Trophoblast cell (in vitro differentiated cells and primary cell): ENCODE data around the gene RFC2.

Experiments used
- DNase-seq, 2 donors: peaks; one replicate each; pipeline ENCODE4 v3.0.0-alpha.2; 2016
- H2AFZ ChIP-seq: 2 replicates; pipeline ENCODE4 v1.6.1; 2013; ENCODE audit warnings: low read length, moderate library complexity, mild to moderate bottlenecking; ENCODE audit not compliant: insufficient read depth, poor library complexity
- H2AK5ac ChIP-seq: 2 replicates; pipeline ENCODE4 v1.6.1; 2013; ENCODE audit warnings: mild to moderate bottlenecking, low read length
- H2BK120ac ChIP-seq: 2 replicates; pipeline ENCODE4 v1.6.1; 2013; ENCODE audit warnings: low read length, mild to moderate bottlenecking, moderate library complexity; ENCODE audit not compliant: insufficient read depth, poor library complexity
- H2BK12ac ChIP-seq: 2 replicates; pipeline ENCODE4 v1.6.1; 2013; ENCODE audit warnings: mild to moderate bottlenecking, low read length, moderate library complexity
- H2BK5ac ChIP-seq: 2 replicates; pipeline ENCODE4 v1.6.1; 2013; ENCODE audit warnings: low read length, low read depth, moderate library complexity, mild to moderate bottlenecking; ENCODE audit not compliant: poor library complexity
- H3K14ac ChIP-seq: 2 replicates; pipeline ENCODE4 v1.6.1; 2013; ENCODE audit warnings: mild to moderate bottlenecking, low read length
- H3K18ac ChIP-seq: 2 replicates; pipeline ENCODE4 v1.6.1; 2013; ENCODE audit warnings: mild to moderate bottlenecking, low read length
- H3K23ac ChIP-seq: 2 replicates; pipeline ENCODE4 v1.6.1; 2013; ENCODE audit warnings: low read length
- H3K27ac ChIP-seq: 2 replicates; pipeline ENCODE4 v1.5.1; 2013; ENCODE audit warnings: low read depth, mild to moderate bottlenecking, inconsistent platforms, low read length, moderate library complexity
- H3K27me3 ChIP-seq: 2 replicates; pipeline ENCODE4 v1.6.1; 2013; ENCODE audit warnings: inconsistent platforms, mild to moderate bottlenecking, low read length, moderate library complexity; ENCODE audit not compliant: insufficient read depth
- H3K36me3 ChIP-seq, 2 experiments: 1 replicate in 1 of 2; 2 replicates in 1 of 2; pipeline ENCODE4 v1.6.1; 2013; ENCODE audit warnings: low read length in 2 of 2, mild to moderate bottlenecking in 2 of 2, moderate library complexity in 1 of 2; ENCODE audit not compliant: insufficient read depth in 2 of 2, control insufficient read depth in 1 of 2
- H3K4ac ChIP-seq: 2 replicates; pipeline ENCODE4 v1.6.1; 2013; ENCODE audit warnings: low read depth, mild to moderate bottlenecking, low read length, moderate library complexity
- H3K4me1 ChIP-seq, 2 experiments: 1 replicate in 1 of 2; 2 replicates in 1 of 2; pipeline ENCODE4 v1.6.1; 2013; ENCODE audit warnings: low read length in 2 of 2, mild to moderate bottlenecking in 2 of 2, moderate library complexity in 1 of 2; ENCODE audit not compliant: insufficient read depth in 2 of 2, control insufficient read depth in 1 of 2
- H3K4me2 ChIP-seq: 2 replicates; pipeline ENCODE4 v1.6.1; 2013; ENCODE audit warnings: inconsistent platforms, mild to moderate bottlenecking, low read length, moderate library complexity
- H3K4me3 ChIP-seq: 2 replicates; pipeline ENCODE4 v1.5.1; 2013; ENCODE audit warnings: mild to moderate bottlenecking, low read depth, low read length, inconsistent platforms
- H3K79me1 ChIP-seq: one replicate; pipeline ENCODE4 v1.6.1; 2013; ENCODE audit warnings: low read length
- H3K79me2 ChIP-seq: 2 replicates; pipeline ENCODE4 v1.6.1; 2013; ENCODE audit warnings: low read length, mild to moderate bottlenecking; ENCODE audit not compliant: control insufficient read depth, insufficient read depth, poor library complexity
- H3K9ac ChIP-seq: 2 replicates; pipeline ENCODE4 v1.6.1; 2013; ENCODE audit warnings: mild to moderate bottlenecking, low read length
- H3K9me3 ChIP-seq: 2 replicates; pipeline ENCODE4 v1.6.1; 2013; ENCODE audit warnings: low read depth, mild to moderate bottlenecking, control low read depth, inconsistent platforms, low read length; ENCODE audit not compliant: insufficient read depth
- H4K12ac ChIP-seq: 2 replicates; pipeline ENCODE4 v1.6.1; 2013; ENCODE audit warnings: low read depth, mild to moderate bottlenecking, low read length, moderate library complexity
- H4K8ac ChIP-seq: 2 replicates; pipeline ENCODE4 v1.6.1; 2013; ENCODE audit warnings: low read depth, mild to moderate bottlenecking, low read length, moderate library complexity
- H4K91ac ChIP-seq: one replicate; pipeline ENCODE4 v1.6.1; 2013; ENCODE audit warnings: low read depth, mild to moderate bottlenecking, low read length, moderate library complexity
- WGBS: extraction: QIAGEN DNeasy Blood & Tissue Kit; methylation state at CpG from one replicate; pipeline ENCODE4 v1.1.7; 2013; ENCODE audit warnings: missing lambda C conversion rate; ENCODE audit not compliant: insufficient read length, insufficient coverage; ENCODE audit errors: extremely low coverage; 5-methylcytosine and 5-hydroxymethylcytosine counted together

The RFC2 gene

GRCh38 chr7:74277636-74278035, 23.4 kb upstream of the RFC2 start:
- Histone ChIP-seq H3K4me3 (no peak overlapping the region), H3K9me3 (peaks cover 2% of the 10 kb centered on the region), H3K79me2 (no peaks in the 10 kb centered on the region), H2AK5ac (no peak overlapping the region), H3K23ac (no peak overlapping the region), H3K18ac (no peak overlapping the region), H3K27me3 (no peaks in the 10 kb centered on the region), H4K91ac (no peak overlapping the region), H2AFZ (no peak overlapping the region), H4K8ac (no peak overlapping the region), H3K4ac (no peak overlapping the region), H4K12ac (no peak overlapping the region), H3K4me1 (peaks cover 15 to 16% of the 10 kb centered on the region in 2 experiments), H2BK120ac (no peak overlapping the region), H3K79me1 (peaks cover 8% of the 10 kb centered on the region), H3K27ac (no peak overlapping the region), H3K9ac (no peak overlapping the region), H2BK12ac (peak overlapping the region; percentile 11), H2BK5ac (no peak overlapping the region), H3K14ac (no peak overlapping the region), H3K36me3 (no peaks in the 10 kb centered on the region), H3K4me2 (no peak overlapping the region)
- WGBS = no CpG with 5 or more reads among the region's 4 CpGs
- peak; percentile 50 to 67 for DNase-seq

DNA sequence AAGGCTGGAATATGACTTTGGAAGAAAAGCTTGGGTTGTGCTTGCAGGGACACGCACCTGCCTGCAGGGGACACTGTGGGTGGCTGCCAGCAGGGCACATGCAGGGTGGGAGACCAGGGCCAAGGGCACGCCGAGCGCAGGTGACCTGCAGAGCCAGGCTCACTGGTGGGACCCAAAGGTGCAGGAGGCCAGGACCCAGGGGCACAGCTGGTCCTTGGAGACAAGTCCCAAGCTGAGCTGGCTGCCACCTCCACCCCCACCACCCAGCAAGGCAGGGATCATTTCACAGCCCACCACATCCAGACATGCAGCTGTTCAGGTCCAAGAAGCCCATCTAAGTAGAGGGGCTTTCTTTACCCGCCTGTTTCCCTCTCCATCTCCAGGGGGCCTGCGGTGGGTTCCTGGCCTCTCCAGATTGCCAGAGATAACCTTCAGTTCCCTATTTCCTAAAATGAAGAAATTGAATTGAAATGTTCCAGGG, 21.2 kb upstream of the RFC2 start:
- no CpG with 5 or more reads among the region's 6 CpGs for WGBS
- Histone ChIP-seq H3K4ac (no peak overlapping the region), H3K18ac (no peak overlapping the region)

GRCh38 chr7:74272305-74273038, 18.3 kb upstream of the RFC2 start:
- H4K8ac ChIP-seq = peak overlapping the region; percentile 59
- H3K14ac ChIP-seq = no peak overlapping the region
- no CpG with 5 or more reads among the region's 10 CpGs for WGBS
- peak overlapping the region; percentile 53 for H4K91ac ChIP-seq
- peaks cover 10 to 11% of the 10 kb centered on the region in 2 experiments for H3K4me1 ChIP-seq
- H2AFZ ChIP-seq = no peak overlapping the region
- peak overlapping the region; percentile 23 for H3K18ac ChIP-seq
- H3K23ac ChIP-seq = no peak overlapping the region
- H3K4ac ChIP-seq = no peak overlapping the region
- peak overlapping the region; percentile 28 for H2BK120ac ChIP-seq
- H3K36me3 ChIP-seq = no peaks in the 10 kb centered on the region
- H2BK12ac ChIP-seq = peak overlapping the region; percentile 74
- H2AK5ac ChIP-seq = no peak overlapping the region
- no peaks in the 10 kb centered on the region for H3K27me3 ChIP-seq
- H3K9me3 ChIP-seq = no peaks in the 10 kb centered on the region
- peak; percentile 62 to 76 for DNase-seq
- H3K79me1 ChIP-seq = peaks cover 6% of the 10 kb centered on the region
- no peak overlapping the region for H3K4me3 ChIP-seq
- peak overlapping the region; percentile 10 for H2BK5ac ChIP-seq
- H3K79me2 ChIP-seq = no peaks in the 10 kb centered on the region
- no peak overlapping the region for H3K9ac ChIP-seq
- peak overlapping the region; percentile 66 for H3K27ac ChIP-seq
- H4K12ac ChIP-seq = no peak overlapping the region
- no peak overlapping the region for H3K4me2 ChIP-seq

More for the DNA sequence above, 21.2 kb upstream of the RFC2 start:
- Histone ChIP-seq H3K9ac (no peak overlapping the region), H3K27me3 (no peaks in the 10 kb centered on the region), H2BK120ac (no peak overlapping the region), H3K27ac (no peak overlapping the region), H3K9me3 (no peaks in the 10 kb centered on the region), H2BK5ac (no peak overlapping the region), H4K8ac (no peak overlapping the region), H3K36me3 (no peaks in the 10 kb centered on the region), H2BK12ac (peak overlapping the region; percentile 0), H2AK5ac (no peak overlapping the region), H3K14ac (no peak overlapping the region), H3K79me1 (peaks cover 14% of the 10 kb centered on the region), H3K23ac (no peak overlapping the region), H2AFZ (no peak overlapping the region), H3K79me2 (no peaks in the 10 kb centered on the region), H3K4me2 (no peak overlapping the region), H4K12ac (no peak overlapping the region), H3K4me3 (no peak overlapping the region), H4K91ac (no peak overlapping the region), H3K4me1 (peaks cover 20 to 25% of the 10 kb centered on the region in 2 experiments)
- peak in 1 of 2 donors; percentile 49 for DNase-seq

GRCh38 chr7:74271742-74272141, 17.5 kb upstream of the RFC2 start:
- Histone ChIP-seq H3K18ac (no peak overlapping the region), H4K91ac (peak overlapping the region; percentile 48), H3K27me3 (no peaks in the 10 kb centered on the region), H3K27ac (peak overlapping the region; percentile 66), H3K23ac (no peak overlapping the region), H2AFZ (no peak overlapping the region), H3K79me1 (peaks cover 5% of the 10 kb centered on the region), H3K9me3 (no peaks in the 10 kb centered on the region), H3K36me3 (no peaks in the 10 kb centered on the region), H3K9ac (no peak overlapping the region), H3K4me3 (no peak overlapping the region), H4K8ac (no peak overlapping the region), H2BK5ac (peak overlapping the region; percentile 12), H4K12ac (no peak overlapping the region), H2BK120ac (peak overlapping the region; percentile 36), H2BK12ac (peak overlapping the region; percentile 74), H3K4ac (peak overlapping the region; percentile 14), H2AK5ac (peak overlapping the region; percentile 26), H3K4me1 (peaks cover 7 to 9% of the 10 kb centered on the region in 2 experiments), H3K4me2 (no peak overlapping the region), H3K14ac (no peak overlapping the region), H3K79me2 (no peaks in the 10 kb centered on the region)
- DNase-seq = peak in 1 of 2 donors; percentile 8
- no CpG with 5 or more reads among the region's 6 CpGs for WGBS
